ACC112 (cell line): ENCODE data around the gene ZBTB8A.
"Not testable (repeated sequence)": the region's sequence is repeated elsewhere in the genome, so short reads cannot be mapped to it uniquely, and the experiment has no call there.

Experiments
- H2AFZ ChIP-seq: fragments of 200-600 bp; sonication (generic); one replicate; pipeline ENCODE4 v1.6.0; 2017; ENCODE audit warnings: antibody characterized with exemption, low read length; ENCODE audit not compliant: unreplicated experiment
- H3K27ac ChIP-seq: fragments of 200-600 bp; sonication (generic); 2 replicates; pipeline ENCODE4 v1.5.1; 2014; ENCODE audit warnings: low read depth, mild to moderate bottlenecking, antibody characterized with exemption, low read length, moderate library complexity
- H3K27me3 ChIP-seq: fragments of 200-600 bp; sonication (generic); 2 replicates; pipeline ENCODE4 v1.6.1; 2014; ENCODE audit warnings: mild to moderate bottlenecking, antibody characterized with exemption, low read length, moderate library complexity, mixed read lengths; ENCODE audit not compliant: insufficient read depth
- H3K36me3 ChIP-seq: fragments of 200-600 bp; sonication (generic); 2 replicates; pipeline ENCODE4 v1.6.1; 2016; ENCODE audit warnings: mild to moderate bottlenecking, antibody characterized with exemption, low read length, moderate library complexity, mixed read lengths; ENCODE audit not compliant: insufficient read depth
- H3K4me1 ChIP-seq: fragments of 200-600 bp; sonication (generic); one replicate; pipeline ENCODE4 v1.6.1; 2016; ENCODE audit warnings: low read length, mixed read lengths; ENCODE audit not compliant: insufficient read depth, unreplicated experiment, control insufficient read depth
- H3K4me3 ChIP-seq: fragments of 200-600 bp; sonication (generic); 2 replicates; pipeline ENCODE4 v1.5.1; 2014; ENCODE audit warnings: mild to moderate bottlenecking, low read depth, low read length
- H3K79me2 ChIP-seq: fragments of 200-600 bp; sonication (generic); one replicate; pipeline ENCODE4 v1.6.0; 2016; ENCODE audit warnings: low read length; ENCODE audit not compliant: control insufficient read depth, unreplicated experiment, insufficient read depth

Gene ZBTB8A

GRCh38 chr1:32536764-32537163 is 2.5 kb upstream of the ZBTB8A start:
- no peak overlapping the region for H2AFZ ChIP-seq
- H3K4me1 ChIP-seq = peaks cover 6% of the 10 kb centered on the region
- no peaks in the 10 kb centered on the region for H3K27me3 ChIP-seq
- no peaks in the 10 kb centered on the region for H3K36me3 ChIP-seq
- peaks cover 5% of the 10 kb centered on the region for H3K79me2 ChIP-seq
- H3K27ac ChIP-seq = no peak overlapping the region
- no peak overlapping the region for H3K4me3 ChIP-seq

GRCh38 chr1:32539584-32540571 is 651 bp downstream of the ZBTB8A start:
- Histone ChIP-seq H3K27ac (peak overlapping the region; percentile 28; the same call in 1 of the 2 replicates), H3K4me1 (peaks cover 6% of the 10 kb centered on the region), H3K4me3 (peak overlapping the region; percentile 92), H3K36me3 (no peaks in the 10 kb centered on the region), H2AFZ (peak overlapping the region; percentile 40), H3K27me3 (no peaks in the 10 kb centered on the region), H3K79me2 (peaks cover 9% of the 10 kb centered on the region)

DNA sequence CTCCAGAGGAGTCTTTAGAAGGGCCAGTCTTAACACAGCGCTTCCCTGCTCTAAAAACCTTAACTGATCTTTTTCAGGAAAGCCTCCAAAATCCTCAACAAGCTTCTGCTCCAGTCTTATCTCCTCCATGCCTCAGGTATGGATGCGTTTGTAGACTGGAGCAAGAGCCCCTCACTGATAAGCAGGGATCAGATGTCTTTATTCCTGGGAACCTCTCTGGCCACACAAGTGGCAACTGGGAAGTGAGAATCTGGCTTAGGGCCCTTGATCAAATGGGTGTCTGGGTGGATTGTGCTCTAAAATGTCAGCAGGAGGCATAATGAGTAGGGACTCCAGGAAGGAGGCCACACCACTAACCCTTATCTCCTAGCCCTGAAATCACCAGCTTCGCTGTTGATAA is 1.4 kb downstream of the ZBTB8A start:
- Histone ChIP-seq H3K36me3 (no peaks in the 10 kb centered on the region), H3K4me1 (peaks cover 6% of the 10 kb centered on the region), H3K4me3 (peak overlapping the region; percentile 92), H3K27me3 (no peaks in the 10 kb centered on the region), H2AFZ (peak overlapping the region; percentile 40), H3K27ac (no peak overlapping the region), H3K79me2 (peaks cover 9% of the 10 kb centered on the region)

GRCh38 chr1:32541064-32541566 is 1.9 kb downstream of the ZBTB8A start:
- Histone ChIP-seq H3K27me3 (no peaks in the 10 kb centered on the region), H3K36me3 (no peaks in the 10 kb centered on the region), H3K79me2 (peaks cover 12% of the 10 kb centered on the region), H3K4me1 (peaks cover 6% of the 10 kb centered on the region), H2AFZ (no peak overlapping the region), H3K27ac (no peak overlapping the region), H3K4me3 (no peak overlapping the region)

- H3K4me3 ChIP-seq = no peak overlapping the region
- no peaks in the 10 kb centered on the region for H3K4me1 ChIP-seq
- H3K27ac ChIP-seq = no peak overlapping the region
- H2AFZ ChIP-seq = no peak overlapping the region
- H3K36me3 ChIP-seq = no peaks in the 10 kb centered on the region
- H3K79me2 ChIP-seq = peaks cover 16% of the 10 kb centered on the region
- no peaks in the 10 kb centered on the region for H3K27me3 ChIP-seq
Observed at GRCh38 chr1:32546611-32547010, 7.4 kb downstream of the ZBTB8A start.

- Histone ChIP-seq H3K36me3 (no peaks in the 10 kb centered on the region), H3K79me2 (peaks cover 15% of the 10 kb centered on the region), H2AFZ (no peak overlapping the region), H3K27ac (no peak overlapping the region), H3K4me1 (no peaks in the 10 kb centered on the region), H3K4me3 (no peak overlapping the region), H3K27me3 (no peaks in the 10 kb centered on the region)
Observed at GRCh38 chr1:32549616-32550015, 10.4 kb downstream of the ZBTB8A start.

- H3K27ac ChIP-seq = no peak overlapping the region
- H3K4me3 ChIP-seq = no peak overlapping the region
- H3K36me3 ChIP-seq = no peaks in the 10 kb centered on the region
- H3K79me2 ChIP-seq = peaks cover 5% of the 10 kb centered on the region
- H3K4me1 ChIP-seq = no peaks in the 10 kb centered on the region
- no peak overlapping the region for H2AFZ ChIP-seq
- no peaks in the 10 kb centered on the region for H3K27me3 ChIP-seq
Observed at GRCh38 chr1:32554288-32554687, 15.1 kb downstream of the ZBTB8A start.

GRCh38 chr1:32557035-32557434 is 17.8 kb downstream of the ZBTB8A start:
- H2AFZ ChIP-seq, H3K79me2 ChIP-seq, H3K27ac ChIP-seq, H3K4me3 ChIP-seq, H3K36me3 ChIP-seq, H3K4me1 ChIP-seq, H3K27me3 ChIP-seq: not testable (repeated sequence)

- H3K4me1 ChIP-seq = no peaks in the 10 kb centered on the region
- no peaks in the 10 kb centered on the region for H3K36me3 ChIP-seq
- no peaks in the 10 kb centered on the region for H3K79me2 ChIP-seq
- no peaks in the 10 kb centered on the region for H3K27me3 ChIP-seq
- no peak overlapping the region for H3K27ac ChIP-seq
- H2AFZ ChIP-seq = no peak overlapping the region
- no peak overlapping the region for H3K4me3 ChIP-seq
Observed at GRCh38 chr1:32557812-32558211, 18.6 kb downstream of the ZBTB8A start.

- Histone ChIP-seq H3K27me3 (no peaks in the 10 kb centered on the region), H3K27ac (no peak overlapping the region), H3K4me3 (no peak overlapping the region), H2AFZ (no peak overlapping the region), H3K36me3 (no peaks in the 10 kb centered on the region), H3K79me2 (no peaks in the 10 kb centered on the region), H3K4me1 (no peaks in the 10 kb centered on the region)
Observed at GRCh38 chr1:32568929-32569328, 29.7 kb downstream of the ZBTB8A start.
